ENCODE data around the gene KLHDC3. TPM values are rescaled to one million over a fixed set of nuclear protein-coding genes. Genes with fewer than 3 reads are reported as not detected.

Gene KLHDC3
- total RNA-seq, 6 experiments from 2014 or later, result 41.6 to 51.2 (median 45.9) TPM

- Mint-ChIP-seq H3K9me3 (no peaks in the 10 kb centered on the region), H3K4me3 (no peak overlapping the region), H3K4me1 (ENCODE audit: low read depth) (peaks cover 8% of the 10 kb centered on the region), H3K27ac (no peak overlapping the region), H3K36me3 (ENCODE audit: low read depth) (peaks cover 34% of the 10 kb centered on the region), H3K27me3 (ENCODE audit: insufficient read depth) (no peaks in the 10 kb centered on the region; the same call in none of the 2 replicates)
- no peak for DNase-seq
- TF ChIP-seq, protein P1, sequence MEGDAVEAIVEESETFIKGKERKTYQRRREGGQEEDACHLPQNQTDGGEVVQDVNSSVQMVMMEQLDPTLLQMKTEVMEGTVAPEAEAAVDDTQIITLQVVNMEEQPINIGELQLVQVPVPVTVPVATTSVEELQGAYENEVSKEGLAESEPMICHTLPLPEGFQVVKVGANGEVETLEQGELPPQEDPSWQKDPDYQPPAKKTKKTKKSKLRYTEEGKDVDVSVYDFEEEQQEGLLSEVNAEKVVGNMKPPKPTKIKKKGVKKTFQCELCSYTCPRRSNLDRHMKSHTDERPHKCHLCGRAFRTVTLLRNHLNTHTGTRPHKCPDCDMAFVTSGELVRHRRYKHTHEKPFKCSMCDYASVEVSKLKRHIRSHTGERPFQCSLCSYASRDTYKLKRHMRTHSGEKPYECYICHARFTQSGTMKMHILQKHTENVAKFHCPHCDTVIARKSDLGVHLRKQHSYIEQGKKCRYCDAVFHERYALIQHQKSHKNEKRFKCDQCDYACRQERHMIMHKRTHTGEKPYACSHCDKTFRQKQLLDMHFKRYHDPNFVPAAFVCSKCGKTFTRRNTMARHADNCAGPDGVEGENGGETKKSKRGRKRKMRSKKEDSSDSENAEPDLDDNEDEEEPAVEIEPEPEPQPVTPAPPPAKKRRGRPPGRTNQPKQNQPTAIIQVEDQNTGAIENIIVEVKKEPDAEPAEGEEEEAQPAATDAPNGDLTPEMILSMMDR (IDR thresholded peaks at IDR 0.05), result no peak
Measured at GRCh38 chr6:43045371-43045930, 31.4 kb downstream of the KLHDC3 start.

DNA sequence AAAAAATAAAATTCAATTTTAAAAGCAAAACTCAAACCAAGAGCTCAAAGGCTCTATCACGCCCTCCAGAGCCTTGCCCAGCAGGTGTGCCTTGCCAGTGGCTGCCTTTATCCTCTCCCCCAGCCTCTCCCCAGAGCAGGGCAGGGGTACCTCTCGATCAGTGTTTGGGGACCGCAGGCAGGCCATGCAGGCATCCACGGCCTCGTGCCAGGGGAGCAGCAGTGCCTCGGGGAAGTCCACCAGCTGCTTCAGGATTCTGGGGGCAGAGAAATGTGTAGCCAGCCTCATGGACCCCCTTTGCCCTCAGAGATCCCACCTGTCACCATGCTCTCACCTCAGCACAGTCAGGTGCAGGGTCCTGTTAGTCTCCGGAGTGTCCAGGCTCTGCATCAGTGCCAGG is 33.9 kb downstream of the KLHDC3 start:
- no peak for DNase-seq
- TF ChIP-seq, protein P1 (IDR thresholded peaks at IDR 0.05), result no peak
- Mint-ChIP-seq H3K4me1 (ENCODE audit: low read depth) (peaks cover 32% of the 10 kb centered on the region), H3K9me3 (no peaks in the 10 kb centered on the region), H3K27me3 (ENCODE audit: insufficient read depth) (peaks cover 3% of the 10 kb centered on the region), H3K36me3 (ENCODE audit: low read depth) (peaks cover 49% of the 10 kb centered on the region), H3K27ac (no peak overlapping the region), H3K4me3 (no peak overlapping the region)

DNA sequence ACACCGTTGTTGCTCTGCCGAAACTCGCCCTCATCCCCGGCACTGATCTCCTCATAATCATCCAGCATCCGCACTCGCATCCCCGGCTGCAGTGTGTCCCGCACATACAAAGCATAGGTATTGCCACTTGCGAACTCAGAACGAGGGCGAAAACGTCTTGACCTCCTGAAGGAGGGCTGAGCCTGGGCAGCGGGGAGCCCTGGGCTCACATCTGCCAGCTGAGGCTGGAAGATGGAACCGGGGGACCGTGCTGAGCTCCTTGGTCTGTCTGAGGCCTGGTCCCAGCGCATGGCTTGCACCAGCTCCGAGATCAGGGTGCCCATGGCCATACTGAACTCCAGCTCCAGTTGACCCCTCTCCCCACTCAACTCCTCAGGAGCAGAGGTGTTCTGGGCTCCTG is 36.9 kb downstream of the KLHDC3 start:
- no peak for DNase-seq
- H3K4me1 Mint-ChIP-seq (ENCODE audit: low read depth), result peaks cover 44% of the 10 kb centered on the region
- H3K36me3 Mint-ChIP-seq (ENCODE audit: low read depth), result peaks cover 54% of the 10 kb centered on the region
- H3K27ac Mint-ChIP-seq, result peak overlapping the region; percentile 12; the same call in 1 of the 2 replicates
- peak overlapping the region; percentile 16; the same call in 1 of the 2 replicates for H3K4me3 Mint-ChIP-seq
- H3K9me3 Mint-ChIP-seq, result no peaks in the 10 kb centered on the region
- peaks cover 3% of the 10 kb centered on the region for H3K27me3 Mint-ChIP-seq (ENCODE audit: insufficient read depth)
- TF ChIP-seq, protein P1 (IDR thresholded peaks at IDR 0.05), result no peak

- TF ChIP-seq, protein P1 (IDR thresholded peaks at IDR 0.05), result no peak
- DNase-seq, result no peak
- Mint-ChIP-seq H3K9me3 (no peaks in the 10 kb centered on the region), H3K4me1 (ENCODE audit: low read depth) (peaks cover 44% of the 10 kb centered on the region), H3K4me3 (peak overlapping the region; percentile 93), H3K27me3 (ENCODE audit: insufficient read depth) (peaks cover 3% of the 10 kb centered on the region), H3K27ac (peak overlapping the region; percentile 96), H3K36me3 (ENCODE audit: low read depth) (peaks cover 54% of the 10 kb centered on the region)
Measured at GRCh38 chr6:43052225-43052841, 38.3 kb downstream of the KLHDC3 start.

GRCh38 chr6:43052842-43053544 is 38.9 kb downstream of the KLHDC3 start:
- H3K4me3 Mint-ChIP-seq, result peak overlapping the region; percentile 93
- TF ChIP-seq, protein P1 (IDR thresholded peaks at IDR 0.05), result no peak
- no peaks in the 10 kb centered on the region for H3K9me3 Mint-ChIP-seq
- H3K36me3 Mint-ChIP-seq (ENCODE audit: low read depth), result peaks cover 59% of the 10 kb centered on the region
- peaks cover 3% of the 10 kb centered on the region for H3K27me3 Mint-ChIP-seq (ENCODE audit: insufficient read depth)
- peak overlapping the region; percentile 96 for H3K27ac Mint-ChIP-seq
- no peak for DNase-seq
- peaks cover 47% of the 10 kb centered on the region for H3K4me1 Mint-ChIP-seq (ENCODE audit: low read depth)
